ENCODE measurements around the gene ASAP3.

GRCh38 chr1:23469372-23469982 is 14.5 kb downstream of the ASAP3 start:
- no peak for TF ChIP-seq CTCF (IDR thresholded peaks at IDR 0.05; ENCODE audit: insufficient read depth, low read depth, low read length)
- no peak for TF ChIP-seq EZH2 (IDR thresholded peaks at IDR 0.05; ENCODE audit: insufficient read depth, low read length)
